Spleen (tissue), 7 donors: ENCODE data around the gene ERBB4.

ENCODE experiments used
- CTCF ChIP-seq, 11 experiments: fragments of 200-600 bp in 7 of 11; fragments of 450-650 bp in 4 of 11; sonication (generic) in 4 of 11; IDR thresholded peaks in 8 of 11; conservative IDR thresholded peaks in 3 of 11; 1 replicate in 7 of 11; 2 replicates in 4 of 11; pipeline versions ENCODE4 v1.4.0 to v1.8.0; 2016 to 2021; ENCODE audit warnings: antibody characterized with exemption in 11 of 11, inconsistent platforms in 4 of 11, mild to moderate bottlenecking in 1 of 11
- POLR2A ChIP-seq, 3 donors: fragments of 450-650 bp; IDR thresholded peaks; one replicate each; pipeline ENCODE4 v1.5.1; 2017; ENCODE audit warnings: antibody characterized with exemption in 3 of 3, mild to moderate bottlenecking in 1 of 3
- POLR2AphosphoS5 ChIP-seq, 3 donors: sonication (generic); formaldehyde crosslinking; IDR thresholded peaks; one replicate each; pipeline ENCODE4 v1.5.1; 2017; ENCODE audit warnings: antibody characterized with exemption in 3 of 3
- donor health status: DM: no; HTN: no; CAD: no; lungs with moderate emphysema.
- donor health status: DM: no; HTN: no; CAD: no.
- donor health status: DM: no; HTN: no; CAD: no.

DNA sequence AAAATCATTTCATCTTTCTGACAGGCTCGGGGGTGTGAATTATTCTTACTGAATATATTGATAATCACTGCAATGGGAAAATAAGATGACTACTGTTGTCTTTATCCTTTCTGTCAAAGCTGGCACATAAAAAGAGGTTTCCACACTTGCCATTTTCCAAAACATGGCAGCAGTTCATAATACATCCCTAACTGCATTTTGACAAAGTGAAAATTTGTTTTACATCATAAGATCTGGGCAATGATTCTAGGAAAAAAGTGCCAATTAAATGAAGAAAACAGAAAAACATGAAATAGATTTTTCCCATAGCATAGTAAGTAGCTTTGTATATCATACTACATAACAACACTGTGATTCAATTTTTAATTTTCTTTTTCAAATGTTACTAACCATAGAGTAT is 65.4 kb downstream of the ERBB4 start:
- TF ChIP-seq CTCF (IDR thresholded peaks at IDR 0.05 in 8 of 11, conservative IDR thresholded peaks at IDR 0.05 in 3 of 11) (no peak), POLR2A (IDR thresholded peaks at IDR 0.05) (no peak), POLR2AphosphoS5 (IDR thresholded peaks at IDR 0.05) (no peak)
